HG02759 (cell line): ENCODE measurements around the gene NANOGP8.
"Not testable (repeated sequence)": the region's sequence is repeated elsewhere in the genome, so short reads cannot be mapped to it uniquely, and the experiment has no call there.

Experiments used
- ATAC-seq: cut with Tn5 transposase; IDR thresholded peaks from one replicate; pipeline ENCODE4 v1.9.1; 2021; ENCODE audit warnings: mild to moderate bottlenecking, moderate library complexity; ENCODE audit not compliant: unreplicated experiment

Gene NANOGP8

GRCh38 chr15:35095941-35096340 lies 10.8 kb upstream of the NANOGP8 start:
- ATAC-seq: no peak

GRCh38 chr15:35092846-35093245 lies 7.8 kb upstream of the NANOGP8 start:
- no peak for ATAC-seq

- ATAC-seq: no peak
These were observed 7.2 kb upstream of the NANOGP8 start for GRCh38 chr15:35092311-35092710.

GRCh38 chr15:35090104-35090807 lies 5.2 kb upstream of the NANOGP8 start:
- ATAC-seq: no peak

- no peak for ATAC-seq
These were observed 4.5 kb upstream of the NANOGP8 start for GRCh38 chr15:35089551-35089950.

GRCh38 chr15:35088329-35088728 lies 3.2 kb upstream of the NANOGP8 start:
- no peak for ATAC-seq

GRCh38 chr15:35087759-35088158 lies 2.7 kb upstream of the NANOGP8 start:
- no peak for ATAC-seq

- not testable (repeated sequence) for ATAC-seq
These were observed 2.4 kb downstream of the NANOGP8 start for GRCh38 chr15:35082371-35083348.

- ATAC-seq: not testable (repeated sequence)
These were observed 3.3 kb downstream of the NANOGP8 start for GRCh38 chr15:35081626-35082365.

- ATAC-seq: no peak
These were observed 4.9 kb downstream of the NANOGP8 start for GRCh38 chr15:35080226-35080625.

GRCh38 chr15:35078221-35078915 lies 6.7 kb downstream of the NANOGP8 start:
- no peak for ATAC-seq

GRCh38 chr15:35071106-35071505 lies 14.0 kb downstream of the NANOGP8 start:
- no peak for ATAC-seq

GRCh38 chr15:35068846-35069475 lies 16.1 kb downstream of the NANOGP8 start:
- ATAC-seq: no peak

GRCh38 chr15:35067496-35068347 lies 17.4 kb downstream of the NANOGP8 start:
- no peak for ATAC-seq

- ATAC-seq: no peak
These were observed 19.0 kb downstream of the NANOGP8 start for GRCh38 chr15:35066094-35066493.

- ATAC-seq: no peak
These were observed 20.4 kb downstream of the NANOGP8 start for GRCh38 chr15:35064576-35065190.

- ATAC-seq: no peak
These were observed 22.4 kb downstream of the NANOGP8 start for GRCh38 chr15:35062738-35063099.

- ATAC-seq: peak; percentile 73
These were observed 23.0 kb downstream of the NANOGP8 start for GRCh38 chr15:35061825-35062737.
